EL (cell line): ENCODE results near the gene PAF1.
A peak's percentile ranks its signal among the peaks of the same experiment; 100 is the strongest.

Experiments used
- DNase-seq: peaks from one replicate; pipeline ENCODE4 v3.0.0-alpha.2; 2016

The PAF1 gene

GRCh38 chr19:39390751-39391437, at the start of gene PAF1, which contains the start of gene MED29:
PAF1 (minus strand) TSS chr19:39391106; CDS start chr19:39390864, 242 bp downstream.
MED29 (plus strand) TSS chr19:39391378; CDS start chr19:39391423, 45 bp downstream.
- DNase-seq = peak; percentile 100

GRCh38 chr19:39438270-39438934, 47.5 kb upstream of the PAF1 start:
- DNase-seq = peak; percentile 67

GRCh38 chr19:39436350-39436716, 45.4 kb upstream of the PAF1 start:
- no peak for DNase-seq

- DNase-seq = peak; percentile 97
Measured at GRCh38 chr19:39435499-39436349, 44.8 kb upstream of the PAF1 start, which contains the start of gene RPS16. RPS16 (minus strand) TSS chr19:39435949; CDS start chr19:39435895, 54 bp downstream.

- no peak for DNase-seq
Measured at GRCh38 chr19:39434123-39435076, 43.5 kb upstream of the PAF1 start.

GRCh38 chr19:39433480-39434079, 42.7 kb upstream of the PAF1 start:
- no peak for DNase-seq

- no peak for DNase-seq
Measured at GRCh38 chr19:39432677-39433025, 41.7 kb upstream of the PAF1 start.

GRCh38 chr19:39430675-39431593, 40.0 kb upstream of the PAF1 start:
- DNase-seq = peak; percentile 90

GRCh38 chr19:39428283-39429112, 37.6 kb upstream of the PAF1 start:
- DNase-seq = peak; percentile 90

- DNase-seq = no peak
Measured at GRCh38 chr19:39427707-39428106, 36.8 kb upstream of the PAF1 start.

GRCh38 chr19:39426170-39426569, 35.3 kb upstream of the PAF1 start:
- DNase-seq = no peak

GRCh38 chr19:39425744-39426143, 34.8 kb upstream of the PAF1 start:
- no peak for DNase-seq

GRCh38 chr19:39424934-39425333, 34.0 kb upstream of the PAF1 start:
- DNase-seq = no peak

GRCh38 chr19:39423258-39424086, 32.6 kb upstream of the PAF1 start:
- no peak for DNase-seq

GRCh38 chr19:39422020-39422419, 31.1 kb upstream of the PAF1 start:
- no peak for DNase-seq

- no peak for DNase-seq
Measured at GRCh38 chr19:39420769-39421168, 29.9 kb upstream of the PAF1 start.

- no peak for DNase-seq
Measured at GRCh38 chr19:39419003-39419402, 28.1 kb upstream of the PAF1 start.

GRCh38 chr19:39417463-39418181, 26.7 kb upstream of the PAF1 start:
- DNase-seq = no peak
